RWPE2 (cell line): ENCODE results near the gene NGF.
"Not testable (repeated sequence)": the region's sequence is repeated elsewhere in the genome, so short reads cannot be mapped to it uniquely, and the experiment has no call there.

ENCODE experiments used
- ATAC-seq: fragments of 200-7000 bp; cut with Tn5 transposase; 3 replicates; pipeline ENCODE4 v1.9.1; 2021; ENCODE audit warnings: low read depth
- DNase-seq: peaks from one replicate; pipeline ENCODE4 v3.0.0-alpha.2; 2020; ENCODE audit warnings: low spot score
- H3K27ac ChIP-seq: fragments of 450-650 bp; 2 replicates; pipeline ENCODE4 v1.5.1; 2017; ENCODE audit warnings: mild to moderate bottlenecking; ENCODE audit not compliant: poor library complexity, severe bottlenecking
- H3K27me3 ChIP-seq: fragments of 250-450 bp; sonication (Bioruptor Pico); 2 replicates; pipeline ENCODE4 v1.5.1; 2021; ENCODE audit warnings: mild to moderate bottlenecking, moderate library complexity; ENCODE audit not compliant: insufficient read depth, poor library complexity, severe bottlenecking
- H3K36me3 ChIP-seq: fragments of 250-450 bp; sonication (Bioruptor Pico); 2 replicates; pipeline ENCODE4 v1.5.1; 2020; ENCODE audit warnings: low read depth, mild to moderate bottlenecking, moderate library complexity
- H3K4me1 ChIP-seq: fragments of 250-450 bp; sonication (Bioruptor Pico); 2 replicates; pipeline ENCODE4 v1.5.1; 2021; ENCODE audit warnings: mild to moderate bottlenecking, moderate library complexity; ENCODE audit not compliant: insufficient read depth, poor library complexity, severe bottlenecking
- H3K4me3 ChIP-seq: fragments of 250-450 bp; sonication (Bioruptor Pico); 2 replicates; pipeline ENCODE4 v1.5.1; 2021; ENCODE audit warnings: mild to moderate bottlenecking, moderate library complexity; ENCODE audit not compliant: severe bottlenecking
- H3K9me3 ChIP-seq: fragments of 250-450 bp; sonication (Bioruptor Pico); 2 replicates; pipeline ENCODE4 v1.5.1; 2021; ENCODE audit warnings: mild to moderate bottlenecking, moderate library complexity; ENCODE audit not compliant: severe bottlenecking
- TF ChIP-seq, protein P1 (sequence below): fragments of 450-650 bp; IDR thresholded peaks from one replicate; pipeline ENCODE4 v1.5.1; 2017; ENCODE audit warnings: mild to moderate bottlenecking, moderate library complexity; ENCODE audit not compliant: poor library complexity, severe bottlenecking

The NGF gene

DNA sequence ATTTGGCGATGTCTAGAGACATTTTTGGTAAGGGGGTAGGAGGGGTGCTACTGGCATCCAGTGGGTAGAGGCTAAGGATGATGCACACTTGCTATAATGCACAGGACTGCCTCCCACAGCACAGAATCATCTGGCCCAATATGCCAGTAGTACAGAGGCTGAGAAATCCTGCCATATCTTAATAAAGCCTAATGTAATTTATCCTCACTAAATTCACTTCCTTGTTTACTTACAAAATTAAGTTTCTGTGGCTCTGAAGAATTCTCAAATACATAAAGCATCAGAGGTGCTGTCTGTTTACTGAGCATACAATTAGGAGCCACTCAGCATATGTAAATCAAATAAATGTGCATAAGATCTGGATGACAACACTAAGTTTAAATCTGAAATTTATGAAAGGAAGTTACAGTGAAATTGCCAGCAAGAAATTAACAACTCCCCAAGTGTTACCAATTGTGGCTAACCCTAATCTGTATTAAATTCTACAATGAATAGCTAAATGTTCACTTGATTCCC is 26.5 kb downstream of the NGF start:
- H3K27me3 ChIP-seq: no peaks in the 10 kb centered on the region
- TF ChIP-seq, protein P1, sequence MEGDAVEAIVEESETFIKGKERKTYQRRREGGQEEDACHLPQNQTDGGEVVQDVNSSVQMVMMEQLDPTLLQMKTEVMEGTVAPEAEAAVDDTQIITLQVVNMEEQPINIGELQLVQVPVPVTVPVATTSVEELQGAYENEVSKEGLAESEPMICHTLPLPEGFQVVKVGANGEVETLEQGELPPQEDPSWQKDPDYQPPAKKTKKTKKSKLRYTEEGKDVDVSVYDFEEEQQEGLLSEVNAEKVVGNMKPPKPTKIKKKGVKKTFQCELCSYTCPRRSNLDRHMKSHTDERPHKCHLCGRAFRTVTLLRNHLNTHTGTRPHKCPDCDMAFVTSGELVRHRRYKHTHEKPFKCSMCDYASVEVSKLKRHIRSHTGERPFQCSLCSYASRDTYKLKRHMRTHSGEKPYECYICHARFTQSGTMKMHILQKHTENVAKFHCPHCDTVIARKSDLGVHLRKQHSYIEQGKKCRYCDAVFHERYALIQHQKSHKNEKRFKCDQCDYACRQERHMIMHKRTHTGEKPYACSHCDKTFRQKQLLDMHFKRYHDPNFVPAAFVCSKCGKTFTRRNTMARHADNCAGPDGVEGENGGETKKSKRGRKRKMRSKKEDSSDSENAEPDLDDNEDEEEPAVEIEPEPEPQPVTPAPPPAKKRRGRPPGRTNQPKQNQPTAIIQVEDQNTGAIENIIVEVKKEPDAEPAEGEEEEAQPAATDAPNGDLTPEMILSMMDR: no peak
- no peak overlapping the region for H3K27ac ChIP-seq
- DNase-seq (no peak), ATAC-seq (no peak)
- no peaks in the 10 kb centered on the region for H3K36me3 ChIP-seq
- peaks cover 18% of the 10 kb centered on the region for H3K4me1 ChIP-seq
- H3K4me3 ChIP-seq: no peak overlapping the region
- no peaks in the 10 kb centered on the region for H3K9me3 ChIP-seq

DNA sequence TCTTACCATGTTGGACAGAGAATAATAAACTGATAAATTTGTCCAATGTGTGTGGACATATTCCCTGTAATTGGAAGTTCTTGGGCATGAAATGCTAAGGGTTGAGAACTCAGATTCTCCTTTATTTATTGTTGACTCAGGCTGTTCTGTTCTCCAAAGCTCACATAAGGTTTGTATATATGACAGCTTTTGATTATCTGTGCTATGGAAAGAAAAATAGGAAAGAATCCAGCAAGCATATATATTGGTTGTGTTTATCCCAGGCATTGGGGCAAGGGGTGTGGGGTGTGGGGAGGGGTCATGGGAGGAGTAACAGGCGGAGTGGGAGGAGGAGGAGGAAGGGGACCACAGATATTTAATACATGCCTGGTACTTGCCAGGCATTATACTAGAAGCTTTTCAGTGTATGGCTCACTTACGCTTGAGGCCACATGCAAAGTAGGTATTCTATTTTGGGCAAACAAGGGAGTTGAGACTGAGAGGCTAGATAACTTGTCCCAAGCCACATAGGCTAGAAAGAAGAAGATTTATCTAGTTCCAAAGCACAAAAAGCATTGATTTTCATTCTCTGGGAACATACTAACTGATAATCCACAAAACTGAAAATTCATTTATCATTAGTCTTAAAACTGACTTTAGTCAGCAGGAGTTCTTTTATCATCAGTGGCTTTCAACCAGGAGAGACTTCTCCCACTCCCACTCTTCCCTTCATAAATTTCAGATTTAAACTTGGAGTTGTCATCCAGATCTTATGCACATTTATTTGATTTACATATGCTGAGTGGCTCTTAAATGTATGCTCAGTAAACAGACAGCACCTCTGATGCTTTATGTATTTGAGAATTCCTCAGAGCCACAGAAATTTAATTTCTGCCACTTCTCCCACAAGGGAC is 27.2 kb downstream of the NGF start:
- H3K27ac ChIP-seq: no peak overlapping the region
- H3K4me1 ChIP-seq: peaks cover 18% of the 10 kb centered on the region
- no peaks in the 10 kb centered on the region for H3K27me3 ChIP-seq
- TF ChIP-seq, protein P1: no peak
- H3K9me3 ChIP-seq: no peaks in the 10 kb centered on the region
- no peak overlapping the region for H3K4me3 ChIP-seq
- ATAC-seq (no peak), DNase-seq (no peak)
- H3K36me3 ChIP-seq: no peaks in the 10 kb centered on the region

DNA sequence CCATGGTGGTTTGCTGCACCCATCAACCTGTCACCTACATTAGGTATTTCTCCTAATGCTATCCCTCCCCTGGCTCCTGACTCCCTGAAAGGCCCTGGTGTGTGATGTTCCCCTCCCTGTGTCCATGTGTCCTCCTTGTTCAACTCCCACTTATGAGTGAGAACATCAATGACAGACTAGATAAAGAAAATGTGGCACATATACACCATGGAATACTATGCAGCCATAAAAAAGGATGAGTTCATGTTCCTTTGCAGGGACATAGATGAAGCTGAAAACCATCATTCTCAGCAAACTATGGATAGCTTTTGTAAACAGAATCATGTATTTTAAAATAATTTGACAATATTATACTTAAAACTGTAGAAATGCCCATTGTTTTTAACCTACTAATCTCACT is 28.5 kb downstream of the NGF start:
- not testable (repeated sequence) for H3K9me3 ChIP-seq, H3K27ac ChIP-seq, H3K27me3 ChIP-seq, DNase-seq, H3K4me3 ChIP-seq, H3K36me3 ChIP-seq, ATAC-seq
- peaks cover 11% of the 10 kb centered on the region for H3K4me1 ChIP-seq

DNA sequence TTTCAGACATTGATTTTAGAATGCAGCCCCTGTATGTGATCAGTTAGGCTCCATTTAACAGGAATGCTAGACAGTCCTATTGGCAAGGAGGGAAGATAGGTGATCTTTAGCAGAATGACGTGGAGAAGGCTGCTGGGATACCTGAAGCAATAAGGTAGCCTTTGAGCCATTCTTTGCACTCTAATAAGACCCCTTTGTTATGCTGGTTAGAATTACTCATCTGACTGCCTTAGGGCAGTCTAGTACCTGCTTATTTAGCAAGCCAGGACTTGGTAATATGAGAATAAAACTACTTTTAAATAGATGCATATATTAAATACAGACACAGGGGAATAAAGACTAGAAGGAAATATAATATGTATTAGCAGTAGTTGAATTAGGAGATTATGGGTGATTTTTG is 29.1 kb downstream of the NGF start:
- Histone ChIP-seq H3K4me1 (peaks cover 7% of the 10 kb centered on the region), H3K4me3 (no peak overlapping the region), H3K36me3 (no peaks in the 10 kb centered on the region), H3K9me3 (no peaks in the 10 kb centered on the region), H3K27me3 (no peaks in the 10 kb centered on the region), H3K27ac (no peak overlapping the region)
- peak; percentile 85 for ATAC-seq
- TF ChIP-seq, protein P1: no peak
- DNase-seq: no peak

DNA sequence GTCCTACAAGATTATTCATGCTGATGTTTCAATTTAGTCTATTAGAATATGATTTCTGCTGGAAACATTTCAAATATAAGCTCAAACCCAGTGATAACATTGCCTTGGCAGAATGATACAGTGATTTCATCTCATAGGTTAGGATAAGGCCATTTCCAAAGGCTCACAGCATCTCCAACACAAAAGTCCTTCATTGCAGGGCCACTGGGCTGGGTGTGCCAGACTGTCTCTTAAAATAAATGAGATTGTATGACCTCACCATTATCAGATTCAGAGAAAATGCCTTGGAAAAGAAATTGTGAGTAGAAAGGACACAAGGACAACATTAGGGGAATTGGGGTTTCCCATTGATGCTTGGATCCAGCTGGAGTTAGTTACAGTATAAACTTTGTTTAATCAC is 30.4 kb downstream of the NGF start:
- H3K36me3 ChIP-seq: no peaks in the 10 kb centered on the region
- H3K4me3 ChIP-seq: no peak overlapping the region
- DNase-seq (no peak), ATAC-seq (no peak)
- no peak overlapping the region for H3K27ac ChIP-seq
- H3K27me3 ChIP-seq: no peaks in the 10 kb centered on the region
- H3K9me3 ChIP-seq: no peaks in the 10 kb centered on the region
- TF ChIP-seq, protein P1: no peak
- H3K4me1 ChIP-seq: peaks cover 9% of the 10 kb centered on the region
